ENCODE results near the gene CEP95.

DNA sequence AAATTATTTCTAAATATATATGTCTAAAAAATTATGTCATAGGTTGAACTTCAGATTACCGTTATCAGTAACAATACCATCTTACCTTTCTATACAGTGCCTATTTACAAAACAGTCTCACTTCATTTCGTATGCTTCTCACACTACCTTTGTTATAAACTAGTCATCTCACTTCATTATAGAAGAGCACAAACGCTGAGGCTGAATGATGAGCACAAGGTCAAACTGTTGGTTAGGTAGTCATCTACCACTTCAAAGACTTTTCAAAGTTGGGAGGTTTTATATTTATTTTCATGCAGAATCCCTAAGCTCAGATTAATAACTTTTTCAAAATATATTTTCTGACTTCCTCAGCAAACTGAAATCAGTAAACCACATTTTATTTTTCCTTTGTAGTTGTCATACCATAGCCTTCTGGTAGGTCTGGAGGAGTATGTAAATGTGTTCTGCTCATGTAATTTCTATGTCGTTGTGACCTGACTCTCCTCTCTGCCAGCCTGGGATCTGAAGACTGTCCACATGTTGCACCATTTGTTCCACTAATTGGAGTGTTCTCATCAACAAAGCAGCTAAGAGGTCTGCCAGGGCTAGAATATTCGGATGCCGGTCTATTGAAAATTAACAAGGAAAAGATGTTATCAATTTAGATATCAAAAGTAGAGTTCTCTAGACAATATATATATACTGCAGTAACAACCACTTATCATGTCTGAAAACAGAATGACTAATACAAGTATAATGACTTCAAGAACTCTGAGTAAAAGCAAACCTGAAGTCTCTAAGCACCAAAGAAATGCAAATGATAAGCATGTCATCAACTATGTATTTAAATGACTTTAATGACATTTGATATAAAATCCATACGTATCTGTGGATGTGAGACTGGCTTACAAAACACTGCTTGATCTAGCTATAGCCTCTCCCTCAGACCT lies 73.9 kb downstream of the CEP95 start:
- TF ChIP-seq CTCF (IDR thresholded peaks at IDR 0.05) (no peak), POLR2A (IDR thresholded peaks at IDR 0.05) (no peak)
